GM21825 (cell line): ENCODE measurements around the gene MT2A.

ENCODE experiments used
- ATAC-seq: cut with Tn5 transposase; IDR thresholded peaks from one replicate; pipeline ENCODE4 v1.9.1; 2021; ENCODE audit warnings: mild to moderate bottlenecking, moderate library complexity; ENCODE audit not compliant: unreplicated experiment

MT2A gene

DNA sequence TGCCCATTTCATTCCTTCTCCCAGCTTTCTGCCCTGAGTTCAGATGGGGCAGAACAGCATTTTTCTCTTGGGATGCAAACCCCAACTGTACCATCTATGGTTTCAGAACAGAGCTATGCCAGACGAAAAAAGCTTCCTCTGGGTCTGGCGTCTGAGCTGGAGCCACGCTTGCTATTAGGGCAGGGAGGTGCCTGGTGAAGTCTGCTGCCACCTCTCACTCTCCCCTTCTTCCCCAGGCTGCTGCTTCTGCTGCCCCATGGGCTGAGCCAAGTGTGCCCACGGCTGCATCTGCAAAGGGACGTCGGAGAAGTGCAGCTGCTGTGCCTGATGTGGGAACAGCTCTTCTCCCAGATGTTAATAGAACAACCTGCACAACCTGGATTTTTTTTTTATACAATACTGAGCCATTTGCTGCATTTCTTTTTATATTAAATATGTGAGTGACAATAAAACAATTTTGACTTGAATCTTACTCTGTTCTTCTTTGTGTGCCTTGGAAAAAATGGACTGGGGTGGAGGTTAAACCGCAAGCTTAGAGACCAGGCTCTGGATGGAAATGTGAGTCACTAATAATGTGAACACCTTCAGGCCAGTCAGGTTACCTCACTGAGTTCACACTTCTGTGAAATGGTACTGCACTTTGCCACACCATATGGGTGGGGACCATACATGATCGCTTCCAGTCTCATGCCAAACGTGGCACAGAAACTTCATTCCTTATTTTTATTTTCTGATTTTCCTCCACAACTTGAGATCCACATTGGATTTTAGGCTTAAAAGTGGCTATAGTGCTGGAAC, 28.4 kb downstream of the MT2A start:
- ATAC-seq = no peak

DNA sequence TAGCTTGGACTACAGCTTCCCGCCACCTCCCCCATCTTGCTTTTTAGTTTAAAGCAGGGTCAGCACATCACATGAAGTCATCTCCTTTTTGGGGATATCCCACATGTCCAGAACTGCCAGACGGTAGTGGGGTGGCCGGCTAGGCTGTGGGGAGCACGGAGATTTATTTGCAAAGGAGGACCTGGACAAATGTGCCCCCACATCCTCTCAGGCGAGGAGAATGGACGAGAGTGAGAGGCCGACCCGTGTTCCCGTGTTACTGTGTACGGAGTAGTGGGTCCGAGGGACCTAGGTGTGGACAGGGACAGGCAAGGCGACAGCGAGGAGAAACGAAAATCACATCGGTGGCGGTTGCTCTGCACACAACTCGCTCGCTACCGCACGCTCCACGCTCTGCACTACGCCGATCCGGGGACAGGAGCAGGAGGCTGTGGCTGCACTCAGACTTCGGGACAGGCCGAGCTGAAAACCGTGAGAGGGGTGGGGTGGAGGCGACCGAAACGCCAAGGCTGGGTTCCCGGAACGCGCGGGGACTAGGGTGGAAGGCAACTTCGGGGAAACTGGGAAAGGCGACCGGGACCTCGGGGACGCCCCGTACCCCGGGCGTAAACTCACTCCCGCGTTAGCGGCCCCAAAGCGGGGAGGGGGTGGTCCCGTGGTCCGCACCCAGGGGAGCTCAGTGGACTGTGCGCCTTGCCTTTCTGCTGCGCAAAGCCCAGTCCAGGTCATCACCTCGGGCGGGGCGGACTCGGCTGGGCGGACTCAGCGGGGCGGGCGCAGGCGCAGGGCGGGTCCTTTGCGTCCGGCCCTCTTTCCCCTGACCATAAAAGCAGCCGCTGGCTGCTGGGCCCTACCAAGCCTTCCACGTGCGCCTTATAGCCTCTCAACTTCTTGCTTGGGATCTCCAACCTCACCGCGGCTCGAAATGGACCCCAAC, 29.7 kb downstream of the MT2A start, which contains the start of gene MT1A:
MT1A (plus strand) TSS at position 853 of the 937 bp plus-strand sequence; CDS start at position 926, 73 bp downstream.
- ATAC-seq = no peak

DNA sequence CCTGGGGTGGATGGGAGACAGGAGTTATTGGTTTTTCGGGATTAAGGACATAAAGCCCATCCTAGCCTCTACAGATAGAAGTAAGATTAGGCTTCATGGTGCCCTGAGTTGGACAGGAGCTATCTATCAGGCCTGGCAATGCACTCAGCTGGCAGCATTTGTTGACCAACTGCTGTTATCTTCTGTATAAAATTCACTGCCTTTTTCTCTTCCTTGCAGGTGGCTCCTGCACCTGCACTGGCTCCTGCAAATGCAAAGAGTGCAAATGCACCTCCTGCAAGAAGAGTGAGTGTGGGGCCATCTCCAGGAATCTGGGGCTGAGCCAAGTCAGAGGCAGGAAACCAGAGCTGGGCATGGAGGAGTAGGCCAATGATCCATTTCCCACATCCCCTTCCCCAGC, 30.7 kb downstream of the MT2A start:
- no peak for ATAC-seq

DNA sequence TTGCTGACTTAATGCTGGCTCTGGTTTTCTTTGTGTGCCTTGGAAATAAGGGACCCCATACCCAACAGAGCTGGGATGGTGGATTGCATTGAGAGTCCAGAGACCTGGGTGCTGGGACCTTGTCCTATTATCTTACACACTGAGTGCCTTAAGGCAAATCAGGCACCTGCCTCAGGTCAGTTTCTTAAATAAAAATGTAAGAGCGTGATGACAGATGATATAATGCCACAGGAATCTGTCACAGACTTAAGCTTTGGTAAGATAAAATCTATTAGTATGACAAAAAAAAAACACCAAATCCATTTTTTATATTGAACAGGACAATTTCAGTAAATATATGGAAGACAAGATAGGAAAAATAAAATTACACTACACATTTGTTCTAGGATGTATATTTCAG, 31.7 kb downstream of the MT2A start:
- no peak for ATAC-seq

DNA sequence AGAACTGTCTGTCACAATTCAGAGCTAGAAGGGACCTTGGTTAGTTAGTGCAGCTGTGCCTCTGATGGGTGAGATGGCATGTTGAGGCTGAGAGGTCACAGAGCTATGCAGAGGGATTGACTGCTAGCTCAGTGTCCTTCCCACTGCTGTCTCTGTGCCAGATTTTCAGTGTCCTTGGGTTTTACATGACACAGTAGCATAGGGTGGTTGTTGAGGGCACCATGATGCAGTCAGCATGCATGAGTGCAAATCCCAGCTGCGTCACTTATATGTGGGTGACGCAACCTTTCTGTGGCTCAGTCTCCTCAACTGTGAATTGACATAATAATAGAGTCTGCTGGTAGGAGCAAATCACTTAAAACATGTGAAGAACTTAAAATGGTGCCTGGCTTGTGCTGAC, 32.8 kb downstream of the MT2A start:
- no peak for ATAC-seq

DNA sequence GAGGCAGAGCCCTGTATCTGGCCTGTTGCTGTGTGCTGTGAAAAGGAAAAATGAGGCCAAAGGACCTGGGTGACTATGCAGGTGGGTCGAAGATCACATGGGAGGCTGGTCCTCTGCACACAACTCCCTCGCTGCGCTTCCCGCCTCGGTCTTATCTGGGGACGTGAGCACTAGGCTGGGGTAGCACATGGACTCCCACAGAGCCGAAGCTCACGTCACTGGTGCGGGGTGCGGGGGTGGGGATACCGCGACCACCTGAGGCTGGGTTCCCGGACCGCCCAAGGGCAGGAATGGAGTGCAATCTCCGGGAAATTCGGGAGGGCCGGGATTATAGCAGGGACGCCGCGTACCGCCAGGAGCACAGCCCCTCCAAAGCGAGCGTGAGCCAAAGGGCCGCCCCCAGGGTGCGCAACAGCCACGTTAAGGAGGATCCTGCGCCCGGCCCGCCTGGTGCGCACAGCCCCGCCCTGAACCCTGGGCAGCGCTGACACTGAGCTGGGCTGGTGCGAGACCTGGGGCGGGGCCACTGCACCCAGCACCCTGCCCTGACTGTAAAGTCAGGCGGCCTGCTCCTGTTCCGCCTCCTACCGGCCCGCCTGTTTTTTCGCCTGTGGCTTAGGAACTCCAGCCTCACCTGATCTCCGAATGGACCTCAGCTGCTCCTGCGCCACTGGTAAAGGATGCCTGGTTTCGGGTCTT, 34.8 kb downstream of the MT2A start:
- ATAC-seq = no peak

DNA sequence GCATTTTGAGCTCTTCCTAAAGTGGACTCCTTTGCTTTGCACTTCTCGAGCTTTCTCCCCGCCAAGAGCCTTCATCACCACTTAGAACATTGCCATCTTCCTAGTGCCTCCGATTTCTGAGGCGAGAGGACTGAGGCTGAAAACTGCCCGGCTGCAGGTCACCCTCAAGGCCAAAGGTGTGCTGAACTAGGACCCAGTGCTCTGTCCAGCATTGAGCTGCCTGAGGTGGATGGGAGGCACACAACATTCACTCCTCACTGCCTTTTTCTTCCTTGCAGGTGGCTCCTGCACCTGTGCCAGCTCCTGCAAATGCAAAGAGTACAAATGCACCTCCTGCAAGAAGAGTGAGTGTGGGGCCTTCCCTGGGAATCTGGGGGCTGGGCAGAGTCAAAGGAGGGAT, 35.4 kb downstream of the MT2A start:
- no peak for ATAC-seq

DNA sequence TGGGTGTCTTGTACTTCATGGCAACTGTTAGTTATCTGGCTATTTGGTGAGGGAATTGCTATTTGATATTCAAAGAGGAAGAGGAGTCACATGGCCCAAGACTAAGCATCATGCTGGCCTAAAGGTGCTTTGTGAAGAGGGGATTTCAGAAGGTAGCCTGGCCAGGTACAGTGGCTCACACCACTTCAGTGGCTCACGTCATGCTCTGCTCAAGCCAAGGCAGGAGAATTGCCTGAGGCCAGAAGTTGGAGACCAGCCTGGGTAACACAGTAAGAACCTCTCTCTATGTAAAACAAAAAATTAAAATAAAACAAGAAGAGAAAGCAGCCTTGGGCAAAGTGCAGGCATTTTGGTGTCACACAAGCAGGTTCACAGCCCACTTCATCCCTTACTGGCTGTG, 36.9 kb downstream of the MT2A start:
- ATAC-seq = no peak

DNA sequence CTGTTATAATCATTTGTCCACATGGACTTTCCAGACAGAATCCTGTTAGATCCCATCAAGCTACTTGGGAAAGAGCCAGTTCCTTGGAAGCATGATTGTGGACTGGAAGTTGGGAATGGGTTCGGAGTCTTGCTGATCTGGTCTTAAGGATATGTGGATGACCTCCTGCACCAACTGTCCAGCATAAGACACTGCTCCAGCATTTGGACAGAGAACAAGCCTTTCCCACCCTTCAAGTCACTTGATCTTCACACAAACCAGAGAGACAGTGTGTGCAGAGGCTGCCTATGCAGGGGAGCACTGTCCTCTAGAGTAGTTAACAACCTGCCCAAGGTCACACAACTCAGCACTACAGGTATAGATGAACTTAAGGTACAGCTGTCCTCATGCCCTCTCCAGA, 37.5 kb downstream of the MT2A start:
- ATAC-seq = no peak

DNA sequence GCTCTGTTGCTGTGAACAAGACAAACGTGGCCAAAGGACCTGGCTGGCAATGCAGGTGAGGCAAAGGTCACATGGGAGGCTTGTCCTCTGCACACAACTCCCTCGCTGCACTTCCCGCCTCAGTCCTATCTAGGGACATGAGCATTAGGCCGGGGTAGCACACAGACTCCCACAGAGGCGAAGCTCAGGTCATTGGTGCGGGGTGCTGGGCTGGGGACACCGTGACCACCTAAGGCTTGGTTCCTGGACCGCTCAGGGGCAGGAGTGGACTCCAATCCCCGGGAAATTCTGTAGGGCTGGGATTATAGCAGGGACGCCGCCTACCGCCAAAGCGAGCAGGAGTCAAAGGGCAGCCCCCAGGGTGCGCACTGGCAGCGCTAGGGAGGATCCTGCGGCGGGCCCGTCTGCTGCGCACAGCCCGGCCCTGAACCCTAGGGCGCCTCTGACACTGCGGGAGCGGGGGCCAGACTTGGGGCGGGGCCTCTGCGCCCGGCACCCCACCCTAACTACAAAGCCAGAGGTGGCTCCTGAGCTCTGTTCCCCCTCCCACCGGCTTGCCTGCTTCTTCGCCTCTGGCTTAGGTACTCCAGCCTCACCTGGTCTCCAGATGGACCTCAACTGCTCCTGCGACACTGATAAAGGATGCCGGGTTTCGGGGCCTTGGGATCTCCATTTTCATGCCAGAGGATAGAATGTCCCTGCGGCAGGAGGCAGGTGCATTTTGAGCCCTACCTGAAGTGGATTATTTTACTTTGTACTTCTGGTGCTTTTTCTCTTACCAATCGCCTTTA, 39.5 kb downstream of the MT2A start:
- no peak for ATAC-seq

DNA sequence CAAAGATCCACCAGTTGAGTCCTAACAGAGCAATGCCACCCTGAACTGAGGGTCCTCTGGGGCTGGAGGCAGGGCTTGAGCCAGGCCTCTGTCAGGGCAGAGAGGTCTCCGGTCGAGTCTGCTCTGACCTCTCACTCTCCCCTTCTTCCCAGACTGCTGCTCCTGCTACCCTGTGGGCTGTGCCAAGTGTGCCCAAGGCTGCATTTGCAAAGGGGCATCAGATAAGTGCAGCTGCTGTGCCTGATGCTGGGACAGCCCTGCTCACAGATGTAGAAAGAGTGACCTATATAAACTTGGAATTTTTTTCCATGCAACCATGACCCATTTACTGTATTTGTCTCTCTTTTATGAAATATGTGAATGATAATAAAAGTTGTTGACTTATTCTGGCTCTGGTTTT, 40.9 kb downstream of the MT2A start:
- no peak for ATAC-seq

DNA sequence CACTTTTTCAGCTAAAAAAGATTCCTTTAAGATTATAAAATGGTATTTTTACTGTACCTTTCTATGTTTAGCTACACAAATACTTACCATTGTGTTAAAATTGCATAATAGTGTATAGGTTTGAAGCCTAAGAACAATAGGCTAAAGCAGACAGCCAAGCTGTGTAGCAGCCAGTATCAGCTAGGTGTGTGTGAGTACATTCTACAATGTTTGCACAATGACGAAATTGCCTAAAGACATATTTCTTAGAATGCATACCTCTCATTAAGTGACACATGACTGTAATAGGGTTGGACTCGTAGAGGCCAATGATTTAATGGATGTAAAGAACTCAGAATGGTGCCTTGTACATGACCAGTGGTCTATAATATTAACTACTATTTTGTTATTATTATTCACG, 41.4 kb downstream of the MT2A start:
- no peak for ATAC-seq

DNA sequence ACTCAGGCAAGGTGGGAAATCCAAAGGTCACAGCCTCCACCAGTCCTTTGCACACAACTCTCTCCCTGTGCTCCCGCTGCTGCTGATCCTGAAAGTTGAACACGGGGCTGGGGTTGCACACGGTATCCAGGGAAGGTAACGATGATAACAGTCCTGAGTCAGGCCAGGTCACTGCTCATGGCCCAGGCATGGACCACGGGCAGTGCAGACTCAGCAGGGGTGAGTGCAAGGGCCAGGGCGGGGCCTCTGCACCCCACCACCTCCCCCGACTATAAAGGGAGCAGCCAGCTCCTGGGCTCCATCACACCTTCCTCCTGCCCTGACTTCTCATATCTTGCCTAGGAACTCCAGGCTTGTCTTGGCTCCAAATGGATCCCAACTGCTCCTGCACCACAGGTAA, 43.2 kb downstream of the MT2A start, which contains the start of gene MT1B:
MT1B (plus strand) TSS at position 301 of the 400 bp plus-strand sequence; CDS start at position 369, 68 bp downstream.
- no peak for ATAC-seq

DNA sequence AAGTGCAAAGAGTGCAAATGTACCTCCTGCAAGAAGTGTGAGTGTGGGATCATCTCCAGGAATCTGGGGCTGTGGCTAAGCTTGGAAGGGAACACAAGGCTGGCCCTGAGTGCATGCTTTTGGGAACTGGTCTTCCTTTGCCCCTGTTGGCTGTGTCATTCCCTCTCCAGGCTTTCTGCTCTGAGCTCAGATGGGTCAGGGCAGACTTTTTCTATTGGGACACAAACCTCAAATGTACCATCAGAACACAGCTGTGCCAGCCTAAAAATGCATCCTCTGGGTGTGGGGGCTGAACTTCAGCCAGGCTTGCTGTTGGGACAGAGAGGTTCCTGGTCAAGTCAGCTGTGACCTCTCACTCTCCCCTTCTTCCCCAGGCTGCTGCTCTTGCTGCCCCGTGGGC, 44.2 kb downstream of the MT2A start:
- no peak for ATAC-seq

DNA sequence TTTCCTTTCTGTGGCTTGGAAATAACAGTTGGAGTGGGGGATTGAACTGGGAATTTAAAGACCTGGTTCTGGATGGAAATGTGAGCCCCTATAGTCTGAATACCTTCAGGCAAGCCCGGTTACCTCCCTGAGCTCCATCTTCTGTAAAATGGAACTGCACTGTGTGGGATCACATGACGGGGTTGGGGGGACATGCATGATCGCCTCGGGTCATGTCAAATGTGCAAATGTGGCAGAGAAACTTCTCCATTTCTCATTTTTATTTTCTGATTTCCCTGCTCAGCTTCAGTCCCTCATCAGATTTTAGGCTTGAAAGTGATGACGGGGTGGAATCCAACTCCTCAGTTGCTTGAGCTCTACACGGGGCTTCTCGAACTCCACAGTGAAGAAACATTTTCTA, 44.8 kb downstream of the MT2A start:
- no peak for ATAC-seq

DNA sequence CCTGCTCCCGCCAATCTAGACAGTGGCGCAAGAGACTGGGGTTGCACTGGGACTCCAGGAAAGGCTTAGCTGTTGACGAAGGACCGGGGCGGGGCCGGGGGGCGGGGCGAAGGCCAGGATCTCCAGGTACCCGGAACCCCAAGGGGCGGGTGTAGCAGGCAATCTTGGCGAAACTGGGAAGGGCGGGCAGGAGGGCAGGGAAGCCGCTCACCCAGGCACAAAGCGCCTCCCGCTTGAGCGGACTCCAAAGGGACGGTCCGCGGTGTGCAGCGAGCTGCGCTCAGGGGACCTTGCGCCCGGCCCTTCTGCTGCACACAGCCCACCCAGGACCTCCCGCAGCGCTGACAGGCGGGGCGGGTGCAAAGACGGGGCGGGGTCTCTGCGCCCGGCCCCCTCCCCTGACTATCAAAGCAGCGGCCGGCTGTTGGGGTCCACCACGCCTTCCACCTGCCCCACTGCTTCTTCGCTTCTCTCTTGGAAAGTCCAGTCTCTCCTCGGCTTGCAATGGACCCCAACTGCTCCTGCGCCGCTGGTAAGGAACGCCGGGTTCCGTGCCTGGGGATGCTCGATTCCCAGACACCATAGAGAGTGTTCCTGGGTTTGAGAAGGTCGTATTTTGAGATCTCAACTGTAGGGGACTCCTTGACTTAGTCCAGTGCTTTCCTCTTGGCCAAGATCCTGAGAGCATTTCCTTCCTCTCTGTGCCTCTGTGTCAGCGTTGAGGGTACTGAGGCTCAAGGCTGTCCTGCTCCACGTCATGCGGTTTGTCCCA, 49.4 kb downstream of the MT2A start, which contains the start of gene MT1F:
MT1F (plus strand) TSS at position 405 of the 772 bp plus-strand sequence; CDS start at position 505, 100 bp downstream.
- ATAC-seq = no peak

DNA sequence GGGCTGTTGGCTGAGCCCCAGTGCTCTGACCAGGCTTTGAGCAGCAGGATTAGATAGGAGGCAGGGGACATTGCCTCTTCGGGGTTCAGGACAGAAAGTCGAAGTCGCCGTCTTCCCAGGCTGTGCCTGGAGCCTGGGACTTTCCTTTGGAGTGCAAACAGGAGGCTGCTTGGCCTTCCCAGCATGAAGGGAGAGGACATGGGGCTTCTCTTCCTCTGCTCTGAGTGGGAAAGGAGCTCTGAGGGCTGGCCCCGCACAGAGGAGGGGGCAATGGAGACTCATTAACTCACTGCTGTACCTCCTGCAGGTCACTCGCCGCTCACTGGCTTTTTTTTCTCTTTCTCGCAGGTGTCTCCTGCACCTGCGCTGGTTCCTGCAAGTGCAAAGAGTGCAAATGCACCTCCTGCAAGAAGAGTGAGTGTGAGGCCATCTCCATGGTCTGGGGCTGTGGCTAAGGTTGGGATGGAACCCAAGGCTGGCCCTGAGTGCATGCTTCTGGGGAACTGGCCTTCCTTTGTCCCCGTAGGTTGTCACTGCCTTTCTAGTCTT, 50.0 kb downstream of the MT2A start:
- ATAC-seq = no peak
